SU-DHL-6 (cell line): ENCODE results near the gene BTAF1.

Experiments used
- EZH2phosphoT487 ChIP-seq: fragments of 200-600 bp; sonication (generic), shearing (Covaris generic); conservative IDR thresholded peaks from 2 replicates; pipeline ENCODE4 v1.6.1; 2018; ENCODE audit warnings: mild to moderate bottlenecking, antibody characterized with exemption, low read length, moderate library complexity, mixed read lengths
- TF ChIP-seq, protein P1 (sequence below): fragments of 200-600 bp; sonication (generic); IDR thresholded peaks from one replicate; pipeline ENCODE4 v1.5.1; 2017; ENCODE audit warnings: antibody characterized with exemption, mild to moderate bottlenecking, low read length, moderate library complexity; ENCODE audit not compliant: insufficient read depth, poor library complexity, severe bottlenecking

DNA sequence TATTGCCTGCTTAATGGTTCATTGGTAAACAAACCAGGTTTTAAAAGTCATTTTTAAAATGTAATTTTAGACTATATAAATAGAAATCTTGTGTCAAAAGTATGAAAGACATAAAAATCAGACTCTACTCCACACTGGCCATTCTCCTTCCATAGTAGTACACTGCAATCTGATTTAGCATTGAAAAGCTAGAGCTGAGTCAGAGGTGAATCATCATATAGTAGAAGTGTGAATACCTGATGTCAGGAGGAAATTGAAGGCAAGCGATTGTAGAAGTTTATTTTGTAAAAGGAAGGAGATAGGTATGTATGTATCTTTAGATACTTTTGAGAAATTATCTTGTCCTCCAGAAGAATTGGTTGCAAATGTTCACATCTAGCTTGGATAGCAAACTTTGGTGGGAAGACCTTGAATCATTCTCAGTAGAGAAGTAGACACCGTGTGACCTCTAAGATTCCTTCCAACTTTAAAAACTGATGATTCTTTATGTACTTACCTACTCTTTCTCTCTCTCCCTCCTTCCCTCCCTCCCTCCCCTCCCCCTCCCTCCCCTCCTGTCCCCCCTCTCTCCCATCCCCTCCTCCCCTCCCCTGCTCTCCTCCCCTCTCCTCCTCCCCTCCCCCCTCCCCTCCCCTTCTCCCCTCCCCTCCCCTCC, 88.1 kb downstream of the BTAF1 start:
- TF ChIP-seq, protein P1, sequence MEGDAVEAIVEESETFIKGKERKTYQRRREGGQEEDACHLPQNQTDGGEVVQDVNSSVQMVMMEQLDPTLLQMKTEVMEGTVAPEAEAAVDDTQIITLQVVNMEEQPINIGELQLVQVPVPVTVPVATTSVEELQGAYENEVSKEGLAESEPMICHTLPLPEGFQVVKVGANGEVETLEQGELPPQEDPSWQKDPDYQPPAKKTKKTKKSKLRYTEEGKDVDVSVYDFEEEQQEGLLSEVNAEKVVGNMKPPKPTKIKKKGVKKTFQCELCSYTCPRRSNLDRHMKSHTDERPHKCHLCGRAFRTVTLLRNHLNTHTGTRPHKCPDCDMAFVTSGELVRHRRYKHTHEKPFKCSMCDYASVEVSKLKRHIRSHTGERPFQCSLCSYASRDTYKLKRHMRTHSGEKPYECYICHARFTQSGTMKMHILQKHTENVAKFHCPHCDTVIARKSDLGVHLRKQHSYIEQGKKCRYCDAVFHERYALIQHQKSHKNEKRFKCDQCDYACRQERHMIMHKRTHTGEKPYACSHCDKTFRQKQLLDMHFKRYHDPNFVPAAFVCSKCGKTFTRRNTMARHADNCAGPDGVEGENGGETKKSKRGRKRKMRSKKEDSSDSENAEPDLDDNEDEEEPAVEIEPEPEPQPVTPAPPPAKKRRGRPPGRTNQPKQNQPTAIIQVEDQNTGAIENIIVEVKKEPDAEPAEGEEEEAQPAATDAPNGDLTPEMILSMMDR = no peak
- no peak for TF ChIP-seq EZH2phosphoT487
